ENCODE measurements around the gene FOXL2.

- TF ChIP-seq CTCF (IDR thresholded peaks at IDR 0.05 in 8 of 11, conservative IDR thresholded peaks at IDR 0.05 in 3 of 11), result no peak
- TF ChIP-seq POLR2AphosphoS5 (IDR thresholded peaks at IDR 0.05), result no peak
Measured at GRCh38 chr3:138945709-138946662, 951 bp downstream of the FOXL2 start.

All from spleen (tissue), 7 donors.